Kidney capillary endothelial cell (primary cell): ENCODE data around the gene PDE4A.
A peak's percentile ranks its signal among the peaks of the same experiment; 100 is the strongest.
"Not testable (repeated sequence)": the region's sequence is repeated elsewhere in the genome, so short reads cannot be mapped to it uniquely, and the experiment has no call there.

ENCODE experiments used
- DNase-seq: peaks from one replicate; pipeline ENCODE4 v3.0.0-alpha.2; 2018; ENCODE audit warnings: low spot score

Gene PDE4A

GRCh38 chr19:10462042-10462441 lies 41.7 kb downstream of the PDE4A start:
- not testable (repeated sequence) for DNase-seq

GRCh38 chr19:10462557-10462956 lies 42.2 kb downstream of the PDE4A start:
- DNase-seq, result no peak

- no peak for DNase-seq
Measured at GRCh38 chr19:10464456-10464855, 44.1 kb downstream of the PDE4A start.

GRCh38 chr19:10467104-10467706 lies 46.9 kb downstream of the PDE4A start:
- DNase-seq, result no peak

- no peak for DNase-seq
Measured at GRCh38 chr19:10468133-10468532, 47.8 kb downstream of the PDE4A start.

- DNase-seq, result no peak
Measured at GRCh38 chr19:10471909-10472308, 51.6 kb downstream of the PDE4A start.

- no peak for DNase-seq
Measured at GRCh38 chr19:10473192-10473591, 52.9 kb downstream of the PDE4A start.

GRCh38 chr19:10474962-10475451 lies 54.7 kb downstream of the PDE4A start:
- no peak for DNase-seq

- no peak for DNase-seq
Measured at GRCh38 chr19:10478476-10478875, 58.1 kb downstream of the PDE4A start.

- peak; percentile 79 for DNase-seq
Measured at GRCh38 chr19:10478903-10479384, 58.6 kb downstream of the PDE4A start.

- no peak for DNase-seq
Measured at GRCh38 chr19:10486551-10486950, 66.2 kb downstream of the PDE4A start.

GRCh38 chr19:10491472-10492047 lies 71.2 kb downstream of the PDE4A start:
- no peak for DNase-seq

- DNase-seq, result no peak
Measured at GRCh38 chr19:10497371-10497770, 77.0 kb downstream of the PDE4A start.

GRCh38 chr19:10499550-10500246 lies 79.4 kb downstream of the PDE4A start:
- no peak for DNase-seq

GRCh38 chr19:10500247-10500592 lies 79.9 kb downstream of the PDE4A start:
- no peak for DNase-seq

- DNase-seq, result peak; percentile 38
Measured at GRCh38 chr19:10501971-10502523, 81.7 kb downstream of the PDE4A start.

- peak; percentile 89 for DNase-seq
Measured at GRCh38 chr19:10502524-10503001, 82.2 kb downstream of the PDE4A start.

- DNase-seq, result no peak
Measured at GRCh38 chr19:10503002-10503789, 82.9 kb downstream of the PDE4A start, which contains the start of gene KEAP1. Gene KEAP1 (minus strand): TSS chr19:10503356. CDS start chr19:10500033, 3,323 bp downstream.

- DNase-seq, result peak; percentile 52
Measured at GRCh38 chr19:10505583-10506229, 85.4 kb downstream of the PDE4A start.

GRCh38 chr19:10508036-10508435 lies 87.7 kb downstream of the PDE4A start:
- DNase-seq, result no peak

- DNase-seq, result no peak
Measured at GRCh38 chr19:10508707-10509106, 88.4 kb downstream of the PDE4A start.
